GM12878 (cell line): ENCODE measurements around the gene S100B. TPM values are rescaled to one million over a fixed set of nuclear protein-coding genes. Genes with fewer than 3 reads are reported as not detected.

Source experiments
- ATAC-seq: fragments of 200-7000 bp; cut with Tn5 transposase; 3 replicates; pipeline ENCODE4 v1.9.1; 2020; ENCODE audit warnings: mild to moderate bottlenecking, moderate library complexity
- BruUV-seq: library from RNA; stranded (reverse); fragments of 400-500 nt; replicated peaks from 2 replicates; lab custom pipeline; 2021; lab: Mats Ljungman, UMichigan
- CTCF ChIA-PET: fragments of 300-600 bp; sonication (Branson Sonifier 250); formaldehyde crosslinking; extraction: SDS; loops from one replicate; lab custom pipeline; 2021; ENCODE audit warnings: inconsistent platforms; lab: Yijun Ruan, JAX
- POLR2A ChIA-PET: fragments of 350-600 bp; formaldehyde crosslinking; extraction: SDS; loops from one replicate; lab custom pipeline; 2021; ENCODE audit warnings: inconsistent platforms; lab: Charles Lee
- RAD21 ChIA-PET: fragments of 300-600 bp; sonication (Branson Sonifier 250); formaldehyde crosslinking; loops from one replicate; lab custom pipeline; 2023; ENCODE audit warnings: antibody characterized with exemption; ENCODE audit not compliant: unreplicated experiment; lab: Charles Lee
- SMC1A ChIA-PET: fragments of 300-600 bp; sonication (Branson Sonifier 250); formaldehyde crosslinking; loops from one replicate; lab custom pipeline; 2023; ENCODE audit not compliant: unreplicated experiment, uncharacterized antibody; lab: Charles Lee
- DNase-seq: peaks from one replicate; pipeline ENCODE4 v3.0.0-alpha.2; 2011; ENCODE audit warnings: low read depth, low spot score
- FAIRE-seq: peaks from 3 replicates; lab custom pipeline; 2011; peaks lifted over from hg19 to GRCh38; lab: Jason Lieb, UNC
- H2AFZ ChIP-seq: 2 replicates; pipeline ENCODE4 v1.6.0; 2011; ENCODE audit warnings: low read depth, low read length, control low read depth; ENCODE audit not compliant: control insufficient read depth
- H3K27ac ChIP-seq: 2 replicates; pipeline ENCODE4 v1.5.1; 2011; ENCODE audit warnings: control low read depth; ENCODE audit not compliant: control insufficient read depth, insufficient read depth
- H3K27me3 ChIP-seq, 2 experiments: replicated peaks in 1 of 2; 2 replicates each; pipeline versions ENCODE4 v1.6.0 to v1.6.1; 2011; ENCODE audit warnings: low read length in 1 of 2; ENCODE audit not compliant: control insufficient read depth in 2 of 2, insufficient read depth in 2 of 2
- H3K36me3 ChIP-seq, 2 experiments: 2 replicates each; pipeline ENCODE4 v1.5.1; 2011; ENCODE audit warnings: low read length in 1 of 2; ENCODE audit not compliant: control insufficient read depth in 2 of 2, insufficient read depth in 2 of 2
- H3K4me1 ChIP-seq: 2 replicates; pipeline ENCODE4 v1.6.1; 2011; ENCODE audit warnings: mild to moderate bottlenecking, low read length, moderate library complexity, mixed read lengths; ENCODE audit not compliant: control insufficient read depth, insufficient read depth
- H3K4me2 ChIP-seq: 2 replicates; pipeline ENCODE4 v1.6.0; 2011; ENCODE audit warnings: control low read depth; ENCODE audit not compliant: control insufficient read depth, insufficient read depth
- H3K4me3 ChIP-seq: fragments of 200-600 bp; sonication (generic); 2 replicates; pipeline ENCODE4 v1.5.1; 2016
- H3K79me2 ChIP-seq: 2 replicates; pipeline ENCODE4 v1.6.0; 2011; ENCODE audit warnings: low read length; ENCODE audit not compliant: control insufficient read depth, insufficient read depth
- H3K9ac ChIP-seq: 2 replicates; pipeline ENCODE4 v1.8.0; 2011; ENCODE audit warnings: low read length, control low read depth, mixed read lengths; ENCODE audit not compliant: control insufficient read depth, insufficient read depth
- H3K9me3 ChIP-seq: replicated peaks from 3 replicates; pipeline ENCODE4 v1.5.1; 2011; ENCODE audit warnings: mild to moderate bottlenecking, low read length; ENCODE audit not compliant: control insufficient read depth, insufficient read depth
- H4K20me1 ChIP-seq: 2 replicates; pipeline ENCODE4 v1.6.0; 2011; ENCODE audit not compliant: control insufficient read depth, insufficient read depth
- ASH2L ChIP-seq: fragments of 300-600, 200-600 bp; sonication (generic); IDR thresholded peaks from 2 replicates; pipeline ENCODE4 v1.6.1; 2017; ENCODE audit warnings: low read depth, mild to moderate bottlenecking, borderline replicate concordance
- ATF3 ChIP-seq: IDR thresholded peaks from 2 replicates; pipeline ENCODE4 v1.6.1; 2011; ENCODE audit warnings: low read depth, mild to moderate bottlenecking, low read length, moderate library complexity, borderline replicate concordance; ENCODE audit errors: extremely low read depth
- ATF7 ChIP-seq: fragments of 450-650 bp; IDR thresholded peaks from 2 replicates; pipeline ENCODE4 v1.6.1; 2016; ENCODE audit warnings: low read depth, mild to moderate bottlenecking
- CBX5 ChIP-seq: sonication (generic); IDR thresholded peaks from 2 replicates; pipeline ENCODE4 v1.6.1; 2016; ENCODE audit warnings: low read depth, moderate library complexity, mild to moderate bottlenecking, inconsistent platforms
- CEBPB ChIP-seq, 2 experiments: fragments of 150-350 bp in 1 of 2; IDR thresholded peaks; 2 replicates each; pipeline ENCODE4 v1.6.1; 2012 to 2014; ENCODE audit warnings: low read depth in 2 of 2, low read length in 2 of 2, borderline replicate concordance in 1 of 2, inconsistent platforms in 1 of 2
- CHD2 ChIP-seq: IDR thresholded peaks from 2 replicates; pipeline ENCODE4 v1.6.1; 2011; ENCODE audit warnings: low read depth, low read length, improper control_type of control experiment, borderline replicate concordance
- CHD4 ChIP-seq: fragments of 200-600 bp; sonication (generic); IDR thresholded peaks from 2 replicates; pipeline ENCODE4 v1.6.1; 2016; ENCODE audit warnings: mild to moderate bottlenecking
- CREM ChIP-seq: IDR thresholded peaks from 2 replicates; pipeline ENCODE4 v1.6.1; 2014; ENCODE audit warnings: antibody characterized with exemption, low read depth
- FOXM1 ChIP-seq: IDR thresholded peaks from 2 replicates; pipeline ENCODE4 v1.6.1; 2012; ENCODE audit warnings: low read depth, mild to moderate bottlenecking, inconsistent platforms, low read length, moderate library complexity
- HDAC6 ChIP-seq: fragments of 200-600 bp; sonication (generic); IDR thresholded peaks from one replicate; pipeline ENCODE4 v1.8.0; 2017; ENCODE audit warnings: antibody characterized with exemption; ENCODE audit not compliant: unreplicated experiment
- JUND ChIP-seq: IDR thresholded peaks from 2 replicates; pipeline ENCODE4 v1.6.1; 2012; ENCODE audit warnings: low read depth, mild to moderate bottlenecking, low read length, improper control_type of control experiment, moderate library complexity
- MXI1 ChIP-seq: fragments of 150-350 bp; IDR thresholded peaks from 2 replicates; pipeline ENCODE4 v1.6.1; 2011; ENCODE audit warnings: low read depth, mild to moderate bottlenecking, inconsistent platforms, low read length, improper control_type of control experiment
- PAX8 ChIP-seq: fragments of 450-650 bp; IDR thresholded peaks from 2 replicates; pipeline ENCODE4 v1.6.1; 2017; ENCODE audit warnings: mild to moderate bottlenecking, moderate library complexity
- SREBF1 ChIP-seq: IDR thresholded peaks from 2 replicates; pipeline ENCODE4 v1.6.1; 2012; ENCODE audit warnings: mild to moderate bottlenecking, low read length
- ZNF384 ChIP-seq: IDR thresholded peaks from 2 replicates; pipeline ENCODE4 v1.6.1; 2012; ENCODE audit warnings: low read depth, mild to moderate bottlenecking, low read length, improper control_type of control experiment, borderline replicate concordance
- WGBS: methylation state at CpG from one replicate; pipeline ENCODE4 v1.1.6; 2016; ENCODE audit warnings: low lambda C conversion rate; ENCODE audit not compliant: insufficient replicate concordance, insufficient coverage; ENCODE audit errors: missing lambda C conversion rate; 5-methylcytosine and 5-hydroxymethylcytosine counted together
- in situ Hi-C: fragments of 300-500 bp; cut with MboI; formaldehyde crosslinking; loops from 9 replicates; pipeline ENCODE4 v1.14.3; 2018; ENCODE audit warnings: mixed read lengths
- intact Hi-C: fragments of 100-400 bp; cut with micrococcal nuclease; formaldehyde crosslinking; loops from one replicate; pipeline ENCODE4 v1.14.2; 2022; ENCODE audit not compliant: unreplicated experiment
- polyA plus RNA-seq, 11 experiments: library from polyadenylated mRNA; depleted of rRNA in 4 of 11; unstranded in 6 of 11; stranded (reverse) in 5 of 11; fragments of >200 nt; fragmentation: Nextera tagmentation in 4 of 11; fragmentation: Illumina TruSeq in 1 of 11; extraction: Ambion mirVana in 4 of 11; extraction: Trizol in 1 of 11; gene quantifications; 1 replicate in 1 of 11; 2 replicates in 10 of 11; pipeline versions ENCODE4 v1.2.1 to v1.2.3, GENCODE V29; 2011 to 2016; ENCODE audit warnings: inconsistent platforms in 2 of 11, missing spikeins in 2 of 11, low read depth in 1 of 11
- total RNA-seq, 4 experiments: library from RNA; depleted of rRNA in 3 of 4; stranded (reverse); fragments of >200 nt in 3 of 4; fragmentation: Illumina TruSeq in 1 of 4; extraction: Trizol in 1 of 4; gene quantifications; 2 replicates each; pipeline versions ENCODE4 v1.2.1 to v1.2.3, GENCODE V29; 2013 to 2021
- TF ChIP-seq, protein P1 (sequence below): IDR thresholded peaks from 2 replicates; pipeline ENCODE4 v1.6.1; 2012; ENCODE audit warnings: low read depth, low read length, improper control_type of control experiment
- TF ChIP-seq, protein P2 (sequence below): fragments of 450-650 bp; IDR thresholded peaks from 2 replicates; pipeline ENCODE4 v1.6.1; 2017; ENCODE audit warnings: low read depth, mild to moderate bottlenecking, moderate library complexity
- TF ChIP-seq, protein P3 (sequence below): IDR thresholded peaks from 2 replicates; pipeline ENCODE4 v1.6.1; 2012; ENCODE audit warnings: low read depth, low read length, improper control_type of control experiment

The S100B gene
- total and polyA plus RNA-seq, 10 of the 15 experiments (the other 5 are each of a cell fraction or from before 2014, with no cell fraction given): 0.11 to 0.22 TPM; not detected in 8

GRCh38 chr21:46555678-46556077 is 49.2 kb downstream of the S100B start (continued):
- TF ChIP-seq CEBPB (IDR thresholded peaks at IDR 0.05; ENCODE audit: borderline replicate concordance in 1 of 2, low read depth in 2 of 2, low read length in 2 of 2): no peak
- TF ChIP-seq, protein P1, sequence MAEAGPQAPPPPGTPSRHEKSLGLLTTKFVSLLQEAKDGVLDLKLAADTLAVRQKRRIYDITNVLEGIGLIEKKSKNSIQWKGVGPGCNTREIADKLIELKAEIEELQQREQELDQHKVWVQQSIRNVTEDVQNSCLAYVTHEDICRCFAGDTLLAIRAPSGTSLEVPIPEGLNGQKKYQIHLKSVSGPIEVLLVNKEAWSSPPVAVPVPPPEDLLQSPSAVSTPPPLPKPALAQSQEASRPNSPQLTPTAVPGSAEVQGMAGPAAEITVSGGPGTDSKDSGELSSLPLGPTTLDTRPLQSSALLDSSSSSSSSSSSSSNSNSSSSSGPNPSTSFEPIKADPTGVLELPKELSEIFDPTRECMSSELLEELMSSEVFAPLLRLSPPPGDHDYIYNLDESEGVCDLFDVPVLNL: no peak
- TF ChIP-seq MXI1: no peak

- H3K27me3 ChIP-seq: no peaks in the 10 kb centered on the region
- H4K20me1 ChIP-seq: no peaks in the 10 kb centered on the region
- TF ChIP-seq, protein P2, sequence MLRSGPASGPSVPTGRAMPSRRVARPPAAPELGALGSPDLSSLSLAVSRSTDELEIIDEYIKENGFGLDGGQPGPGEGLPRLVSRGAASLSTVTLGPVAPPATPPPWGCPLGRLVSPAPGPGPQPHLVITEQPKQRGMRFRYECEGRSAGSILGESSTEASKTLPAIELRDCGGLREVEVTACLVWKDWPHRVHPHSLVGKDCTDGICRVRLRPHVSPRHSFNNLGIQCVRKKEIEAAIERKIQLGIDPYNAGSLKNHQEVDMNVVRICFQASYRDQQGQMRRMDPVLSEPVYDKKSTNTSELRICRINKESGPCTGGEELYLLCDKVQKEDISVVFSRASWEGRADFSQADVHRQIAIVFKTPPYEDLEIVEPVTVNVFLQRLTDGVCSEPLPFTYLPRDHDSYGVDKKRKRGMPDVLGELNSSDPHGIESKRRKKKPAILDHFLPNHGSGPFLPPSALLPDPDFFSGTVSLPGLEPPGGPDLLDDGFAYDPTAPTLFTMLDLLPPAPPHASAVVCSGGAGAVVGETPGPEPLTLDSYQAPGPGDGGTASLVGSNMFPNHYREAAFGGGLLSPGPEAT: no peak
- TF ChIP-seq SREBF1: no peak
- TF ChIP-seq CREM: no peak
- TF ChIP-seq CBX5: no peak
- no peak for TF ChIP-seq PAX8
- no peak for TF ChIP-seq CHD2
- TF ChIP-seq CHD4: no peak
- TF ChIP-seq JUND: no peak
- TF ChIP-seq ATF3: no peak
- no peak for TF ChIP-seq HDAC6
- no peak for TF ChIP-seq ASH2L
- TF ChIP-seq, protein P3, sequence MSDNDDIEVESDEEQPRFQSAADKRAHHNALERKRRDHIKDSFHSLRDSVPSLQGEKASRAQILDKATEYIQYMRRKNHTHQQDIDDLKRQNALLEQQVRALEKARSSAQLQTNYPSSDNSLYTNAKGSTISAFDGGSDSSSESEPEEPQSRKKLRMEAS: no peak
- no peak for TF ChIP-seq ZNF384
- no peak for TF ChIP-seq FOXM1
- no peak for TF ChIP-seq ATF7
- BruUV-seq: no TSS peak
- over 99% methylated on average over 9 of the region's 9 CpGs for WGBS
- FAIRE-seq (no peak), ATAC-seq (no peak), DNase-seq (no peak)
- no peak overlapping the region for H3K9ac ChIP-seq
- H3K27ac ChIP-seq: no peak overlapping the region
- H2AFZ ChIP-seq: no peak overlapping the region
- RAD21 ChIA-PET: no interaction called here
- no peaks in the 10 kb centered on the region for H3K79me2 ChIP-seq
- no peak overlapping the region for H3K4me2 ChIP-seq
- intact Hi-C loops (no loop called here), in situ Hi-C loops (no loop called here)
- SMC1A ChIA-PET: no interaction called here
- peaks cover 2% of the 10 kb centered on the region for H3K4me1 ChIP-seq
- no peak overlapping the region for H3K4me3 ChIP-seq
- POLR2A ChIA-PET: no interaction called here
- CTCF ChIA-PET: no interaction called here
- H3K36me3 ChIP-seq: peaks cover 4 to 12% of the 10 kb centered on the region in 2 experiments; a peak in 3 of 4 replicates
- H3K9me3 ChIP-seq: no peaks in the 10 kb centered on the region
Observed at GRCh38 chr21:46555225-46555617, 49.7 kb downstream of the S100B start.
